Measurements from ENCODE around the gene PKNOX2.

The PKNOX2 gene

GRCh38 chr11:125452125-125452470 is 287.5 kb downstream of the PKNOX2 start:
- no peak for DNase-seq

- DNase-seq = no peak
These were observed 289.5 kb downstream of the PKNOX2 start for GRCh38 chr11:125454047-125454446.

GRCh38 chr11:125455851-125456250 is 291.3 kb downstream of the PKNOX2 start:
- no peak for DNase-seq

- DNase-seq = no peak
These were observed 293.3 kb downstream of the PKNOX2 start for GRCh38 chr11:125457814-125458343.

- DNase-seq = no peak
These were observed 295.7 kb downstream of the PKNOX2 start for GRCh38 chr11:125460275-125460674.

GRCh38 chr11:125463590-125464269 is 299.2 kb downstream of the PKNOX2 start:
- no peak for DNase-seq

GRCh38 chr11:125464270-125464662 is 299.7 kb downstream of the PKNOX2 start:
- no peak for DNase-seq

- DNase-seq = peak; percentile 29
These were observed 300.1 kb downstream of the PKNOX2 start for GRCh38 chr11:125464666-125465065.

- DNase-seq = no peak
These were observed 300.7 kb downstream of the PKNOX2 start for GRCh38 chr11:125465255-125465654.

GRCh38 chr11:125465701-125466100 is 301.1 kb downstream of the PKNOX2 start:
- DNase-seq = no peak

- DNase-seq = no peak
These were observed 303.5 kb downstream of the PKNOX2 start for GRCh38 chr11:125468025-125468424.

GRCh38 chr11:125468852-125469251 is 304.3 kb downstream of the PKNOX2 start:
- DNase-seq = no peak

GRCh38 chr11:125470355-125470754 is 305.8 kb downstream of the PKNOX2 start:
- DNase-seq = no peak

GRCh38 chr11:125476721-125477120 is 312.2 kb downstream of the PKNOX2 start:
- no peak for DNase-seq

- DNase-seq = no peak
These were observed 314.6 kb downstream of the PKNOX2 start for GRCh38 chr11:125479137-125479536.

- DNase-seq = no peak
These were observed 317.0 kb downstream of the PKNOX2 start for GRCh38 chr11:125481531-125481930.

Data from DMS 273 treated with DMSO at 0.1 percent for 48 hours (cell line).